Fibroblast of peridontal ligament (primary cell): ENCODE data around the gene RNF212B.

Experiments
- DNase-seq: peaks from one replicate; pipeline ENCODE4 v3.0.0-alpha.2; 2010; ENCODE audit errors: extremely low read depth

Gene RNF212B

DNA sequence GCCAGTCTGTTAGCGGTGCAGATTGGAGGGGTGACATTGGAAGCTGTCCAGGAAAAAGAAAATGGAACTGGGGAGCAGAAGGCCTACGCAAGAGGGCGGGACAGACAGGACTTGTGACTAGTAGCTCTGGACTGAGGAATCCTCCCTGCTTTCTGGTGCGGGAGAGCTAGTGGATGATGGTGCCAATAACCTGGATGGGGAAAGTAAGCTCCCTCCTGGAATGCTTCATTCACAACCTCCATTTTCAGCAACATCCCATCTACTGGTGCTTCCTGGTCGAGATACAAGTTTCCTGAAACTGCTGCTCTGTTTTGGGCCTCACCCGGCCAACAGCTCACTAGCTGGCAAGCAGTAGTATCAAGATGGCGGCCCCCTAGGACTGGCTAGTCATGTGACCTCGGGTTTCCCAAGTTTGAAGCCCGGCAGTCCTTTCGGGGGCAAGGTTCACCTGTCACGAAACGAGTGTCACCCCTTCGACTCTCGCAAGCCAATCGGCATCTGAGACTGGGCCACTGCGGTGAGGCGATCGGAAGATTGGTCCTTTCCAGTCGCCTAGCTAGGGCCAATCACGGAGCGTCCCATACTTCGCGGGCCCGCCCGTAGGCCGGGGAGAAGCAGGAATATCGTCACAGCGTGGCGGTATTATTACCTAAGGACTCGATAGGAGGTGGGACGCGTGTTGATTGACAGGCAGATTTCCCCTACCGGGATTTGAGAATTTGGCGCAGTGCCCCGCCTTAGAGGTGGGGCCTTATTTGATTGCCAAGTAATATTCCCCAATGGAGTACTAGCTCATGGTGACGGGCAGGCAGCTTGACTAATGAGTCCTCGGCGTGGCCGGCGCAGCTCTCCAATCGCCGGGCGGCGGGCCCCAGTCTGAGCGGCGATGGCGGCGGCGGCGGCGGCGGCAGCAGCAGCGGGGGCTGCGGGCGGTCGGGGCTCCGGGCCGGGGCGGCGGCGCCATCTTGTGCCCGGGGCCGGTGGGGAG is 83.1 kb downstream of the RNF212B start, which contains the start of gene PABPN1:
Gene PABPN1 (plus strand): TSS at position 874 of the 988 bp plus-strand sequence. CDS start 13 bp downstream, at position 887.
- peak; percentile 100 for DNase-seq

DNA sequence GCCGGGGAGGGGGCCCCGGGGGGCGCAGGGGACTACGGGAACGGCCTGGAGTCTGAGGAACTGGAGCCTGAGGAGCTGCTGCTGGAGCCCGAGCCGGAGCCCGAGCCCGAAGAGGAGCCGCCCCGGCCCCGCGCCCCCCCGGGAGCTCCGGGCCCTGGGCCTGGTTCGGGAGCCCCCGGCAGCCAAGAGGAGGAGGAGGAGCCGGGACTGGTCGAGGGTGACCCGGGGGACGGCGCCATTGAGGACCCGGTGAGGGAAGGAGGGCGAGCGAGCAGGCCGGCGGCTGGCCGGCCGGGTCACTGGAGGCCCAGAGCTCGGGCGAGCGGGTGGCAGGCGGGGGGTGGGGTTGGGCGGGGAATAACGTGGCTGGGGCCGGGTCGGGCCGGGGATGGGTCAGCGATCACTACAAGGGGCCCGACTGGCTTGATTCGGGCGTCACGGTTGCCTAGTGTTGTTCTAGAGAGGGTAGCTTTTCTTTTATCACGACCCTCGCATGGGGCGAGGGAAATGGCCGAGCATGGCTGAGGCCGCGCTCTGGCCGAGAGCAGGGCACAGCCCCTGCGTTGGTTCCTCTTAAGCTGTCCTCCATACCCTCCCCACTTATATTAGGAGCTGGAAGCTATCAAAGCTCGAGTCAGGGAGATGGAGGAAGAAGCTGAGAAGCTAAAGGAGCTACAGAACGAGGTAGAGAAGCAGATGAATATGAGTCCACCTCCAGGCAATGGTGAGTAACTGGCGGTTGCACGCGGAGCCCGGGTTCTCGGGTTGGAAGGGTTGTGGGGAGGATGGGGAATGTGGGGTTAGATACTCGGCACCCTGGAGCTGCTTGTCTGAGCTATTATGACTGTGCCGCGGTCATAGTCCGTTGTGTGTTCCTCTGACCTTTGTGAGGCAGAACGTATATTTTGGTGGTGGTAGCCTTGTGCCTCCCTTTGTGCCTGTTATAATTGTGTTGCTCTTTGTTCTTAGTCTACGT is 84.1 kb downstream of the RNF212B start:
- peak; percentile 46 for DNase-seq
